Activated T-cell treated with anti-CD3 and anti-CD28 coated beads for 48 hours (primary cell): ENCODE measurements around the gene DRD5.

Experiments used
- DNase-seq: peaks from one replicate; pipeline ENCODE4 v3.0.0-alpha.2; 2020; ENCODE audit warnings: low read depth

Gene DRD5

GRCh38 chr4:9816285-9816684, 34.9 kb downstream of the DRD5 start:
- no peak for DNase-seq

- DNase-seq, result no peak
Measured at GRCh38 chr4:9820343-9820742, 38.9 kb downstream of the DRD5 start.

- peak; percentile 12 for DNase-seq
Measured at GRCh38 chr4:9825049-9825448, 43.6 kb downstream of the DRD5 start.

GRCh38 chr4:9826551-9826950, 45.1 kb downstream of the DRD5 start:
- DNase-seq, result no peak

GRCh38 chr4:9832640-9833039, 51.2 kb downstream of the DRD5 start:
- no peak for DNase-seq

GRCh38 chr4:9833421-9833820, 52.0 kb downstream of the DRD5 start:
- no peak for DNase-seq
